Tibial artery (tissue), 4 donors: ENCODE results near the gene KCNH3.

Source experiments
- DNase-seq, 2 donors: peaks; one replicate each; pipeline ENCODE4 v3.0.0-alpha.2; 2019
- H3K27ac ChIP-seq, 2 donors: fragments of 200-600 bp; sonication (generic) in 1 of 2; 1 replicate in 1 of 2; 2 replicates in 1 of 2; pipeline ENCODE4 v1.5.1; 2018 to 2019; ENCODE audit warnings: mild to moderate bottlenecking in 1 of 2
- H3K27me3 ChIP-seq, 2 donors: fragments of 200-600 bp; sonication (generic) in 1 of 2; one replicate each; pipeline versions ENCODE4 v1.5.1 to v1.6.0; 2016 to 2019
- H3K36me3 ChIP-seq, 3 donors: fragments of 200-600 bp; sonication (generic) in 2 of 3; one replicate each; pipeline ENCODE4 v1.5.1; 2016 to 2019; ENCODE audit warnings: mild to moderate bottlenecking in 2 of 3
- H3K4me1 ChIP-seq, 4 donors: fragments of 200-600 bp; sonication (generic) in 2 of 4; 1 replicate in 3 of 4; 2 replicates in 1 of 4; pipeline ENCODE4 v1.5.1; 2016 to 2019
- H3K4me3 ChIP-seq, 2 donors: fragments of 200-600 bp; sonication (generic) in 1 of 2; 1 replicate in 1 of 2; 2 replicates in 1 of 2; pipeline ENCODE4 v1.5.1; 2018 to 2019; ENCODE audit warnings: mild to moderate bottlenecking in 2 of 2
- H3K9me3 ChIP-seq, 3 donors: fragments of 200-600 bp; sonication (generic) in 1 of 3; one replicate each; pipeline ENCODE4 v1.5.1; 2016 to 2019
- intact Hi-C: fragments of 100-400 bp; cut with DNase I; formaldehyde crosslinking; loops from one replicate; pipeline ENCODE4 v1.15.0; 2023; ENCODE audit warnings: low total_unique reads
- TF ChIP-seq, protein P1 (sequence below), 2 experiments: fragments of 200-600 bp in 1 of 2; fragments of 450-650 bp in 1 of 2; IDR thresholded peaks; one replicate each; pipeline ENCODE4 v1.5.1; 2017 to 2019; ENCODE audit warnings: antibody characterized with exemption in 2 of 2, mild to moderate bottlenecking in 1 of 2, moderate library complexity in 1 of 2

KCNH3 gene

GRCh38 chr12:49585477-49586459 lies 46.9 kb downstream of the KCNH3 start:
- Histone ChIP-seq H3K27me3 (no peaks in the 10 kb centered on the region), H3K4me3 (no peak overlapping the region), H3K9me3 (no peaks in the 10 kb centered on the region), H3K36me3 (peaks cover 0 to 18% (median 0%) of the 10 kb centered on the region in 3 donors), H3K4me1 (peaks cover 0 to 23% (median under 1%) of the 10 kb centered on the region in 4 donors), H3K27ac (no peak overlapping the region)
- intact Hi-C loops, result no loop called here
- no peak for DNase-seq
- TF ChIP-seq, protein P1, sequence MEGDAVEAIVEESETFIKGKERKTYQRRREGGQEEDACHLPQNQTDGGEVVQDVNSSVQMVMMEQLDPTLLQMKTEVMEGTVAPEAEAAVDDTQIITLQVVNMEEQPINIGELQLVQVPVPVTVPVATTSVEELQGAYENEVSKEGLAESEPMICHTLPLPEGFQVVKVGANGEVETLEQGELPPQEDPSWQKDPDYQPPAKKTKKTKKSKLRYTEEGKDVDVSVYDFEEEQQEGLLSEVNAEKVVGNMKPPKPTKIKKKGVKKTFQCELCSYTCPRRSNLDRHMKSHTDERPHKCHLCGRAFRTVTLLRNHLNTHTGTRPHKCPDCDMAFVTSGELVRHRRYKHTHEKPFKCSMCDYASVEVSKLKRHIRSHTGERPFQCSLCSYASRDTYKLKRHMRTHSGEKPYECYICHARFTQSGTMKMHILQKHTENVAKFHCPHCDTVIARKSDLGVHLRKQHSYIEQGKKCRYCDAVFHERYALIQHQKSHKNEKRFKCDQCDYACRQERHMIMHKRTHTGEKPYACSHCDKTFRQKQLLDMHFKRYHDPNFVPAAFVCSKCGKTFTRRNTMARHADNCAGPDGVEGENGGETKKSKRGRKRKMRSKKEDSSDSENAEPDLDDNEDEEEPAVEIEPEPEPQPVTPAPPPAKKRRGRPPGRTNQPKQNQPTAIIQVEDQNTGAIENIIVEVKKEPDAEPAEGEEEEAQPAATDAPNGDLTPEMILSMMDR (IDR thresholded peaks at IDR 0.05), result no peak

DNA sequence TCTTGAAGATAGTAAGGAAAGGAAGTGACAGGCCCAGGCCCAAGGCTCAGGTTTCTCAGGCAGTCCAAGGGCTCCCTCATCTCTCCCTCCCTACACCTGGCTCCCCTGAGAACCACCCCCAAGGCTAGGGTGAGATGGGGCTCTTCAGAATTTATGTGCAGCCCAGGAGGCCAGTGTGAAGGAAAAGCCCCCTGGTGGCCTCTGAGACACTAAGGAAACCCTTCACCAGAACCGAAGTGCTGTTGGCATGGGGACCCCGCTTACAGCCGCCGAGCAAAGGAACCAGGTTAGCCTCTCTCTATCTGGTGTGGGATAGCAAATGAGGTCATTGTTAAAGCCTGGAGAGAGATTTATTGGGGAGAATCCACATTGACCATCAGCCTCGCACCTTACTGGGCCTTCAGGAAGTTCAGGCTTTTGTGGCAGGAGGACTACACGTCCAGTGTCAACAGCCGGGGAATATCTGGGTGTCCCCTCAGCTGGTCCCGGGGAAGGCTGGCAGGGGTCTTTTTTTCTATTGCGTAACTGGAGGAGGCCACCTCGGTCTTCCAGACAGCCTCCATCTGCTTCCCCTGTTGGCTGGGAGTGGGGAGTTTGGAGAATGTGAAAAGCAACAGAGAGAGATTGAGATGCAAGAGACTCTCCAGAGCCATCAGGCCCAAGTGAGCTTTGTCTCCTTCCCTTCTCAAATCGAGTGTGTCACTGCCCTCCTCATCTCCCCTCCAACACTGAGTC lies 48.5 kb downstream of the KCNH3 start:
- intact Hi-C loops, result no loop called here
- no peak overlapping the region for H3K27ac ChIP-seq
- H3K4me1 ChIP-seq, result peaks cover 0 to 12% (median 0%) of the 10 kb centered on the region in 4 donors
- no peaks in the 10 kb centered on the region for H3K27me3 ChIP-seq
- no peaks in the 10 kb centered on the region for H3K9me3 ChIP-seq
- TF ChIP-seq, protein P1 (IDR thresholded peaks at IDR 0.05), result no peak
- peaks cover 0 to 18% (median 0%) of the 10 kb centered on the region in 3 donors for H3K36me3 ChIP-seq
- H3K4me3 ChIP-seq, result no peak overlapping the region
- no peak for DNase-seq

DNA sequence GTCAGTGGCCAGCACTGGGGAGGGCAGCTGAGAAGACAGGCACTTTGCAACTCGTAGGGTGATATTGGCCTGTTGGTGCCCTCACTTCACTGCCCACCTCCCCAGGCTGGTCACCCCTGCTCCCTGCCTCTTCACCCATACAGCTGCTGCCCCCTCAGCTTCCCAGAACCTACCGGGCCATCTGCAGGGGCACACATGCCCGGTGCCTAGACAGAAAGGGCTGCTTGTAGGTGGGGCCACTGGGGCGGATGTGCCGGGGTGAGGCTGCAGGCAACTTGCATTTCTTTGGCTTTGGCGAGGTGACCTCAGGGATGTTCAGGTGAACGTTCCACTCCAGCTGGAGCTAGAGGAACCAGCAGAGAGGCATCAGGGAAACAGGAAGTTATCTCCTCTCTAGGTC lies 49.5 kb downstream of the KCNH3 start:
- Histone ChIP-seq H3K4me1 (peaks cover 0 to 3% (median 0%) of the 10 kb centered on the region in 4 donors), H3K27me3 (no peaks in the 10 kb centered on the region), H3K27ac (no peak overlapping the region), H3K36me3 (peaks cover 0 to 18% (median 0%) of the 10 kb centered on the region in 3 donors), H3K9me3 (no peaks in the 10 kb centered on the region), H3K4me3 (no peak overlapping the region)
- TF ChIP-seq, protein P1 (IDR thresholded peaks at IDR 0.05), result no peak
- no peak for DNase-seq
- intact Hi-C loops, result no loop called here

DNA sequence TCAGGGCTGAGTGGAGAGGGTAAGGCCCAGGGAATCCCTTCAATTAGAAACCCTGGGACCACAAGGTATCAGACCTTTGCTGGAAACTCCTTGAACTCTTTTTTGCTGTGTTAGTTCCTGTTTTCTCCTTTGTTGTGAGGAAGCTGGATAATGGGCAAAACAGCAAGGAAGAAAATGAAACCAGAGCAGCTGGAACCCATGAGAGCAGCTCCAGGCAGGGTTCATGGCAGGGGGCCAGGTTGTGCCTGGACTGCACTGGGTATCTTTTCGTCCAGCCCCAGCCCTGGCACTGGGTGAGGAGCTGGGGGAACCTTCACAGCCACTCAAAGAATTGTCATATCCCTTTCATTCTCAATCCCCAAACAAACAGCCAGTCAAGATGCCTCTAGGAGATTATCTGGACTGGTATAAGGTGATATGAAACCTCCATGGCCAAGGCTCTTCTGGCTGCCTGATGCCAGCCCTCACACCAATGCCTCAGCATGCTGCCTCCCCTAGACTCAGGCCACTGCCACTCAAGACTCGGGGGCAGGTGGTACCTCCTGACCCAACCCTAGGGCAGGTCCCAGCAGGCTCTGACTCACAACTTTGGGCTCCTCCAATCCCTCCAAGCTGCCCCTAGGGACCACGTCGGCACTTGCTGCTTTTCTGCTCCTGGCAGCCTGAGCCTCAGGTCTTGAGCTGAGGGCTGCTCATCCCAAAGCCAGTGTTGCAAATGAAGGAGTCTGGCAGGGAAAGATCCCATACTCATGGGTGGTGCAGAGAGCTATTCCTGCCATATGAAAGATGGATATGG lies 50.1 kb downstream of the KCNH3 start:
- no peaks in the 10 kb centered on the region for H3K27me3 ChIP-seq
- no peaks in the 10 kb centered on the region for H3K4me1 ChIP-seq
- TF ChIP-seq, protein P1 (IDR thresholded peaks at IDR 0.05), result no peak
- H3K36me3 ChIP-seq, result peaks cover 0 to 12% (median 0%) of the 10 kb centered on the region in 3 donors
- H3K4me3 ChIP-seq, result no peak overlapping the region
- no peak for DNase-seq
- intact Hi-C loops, result no loop called here
- no peak overlapping the region for H3K27ac ChIP-seq
- no peaks in the 10 kb centered on the region for H3K9me3 ChIP-seq

DNA sequence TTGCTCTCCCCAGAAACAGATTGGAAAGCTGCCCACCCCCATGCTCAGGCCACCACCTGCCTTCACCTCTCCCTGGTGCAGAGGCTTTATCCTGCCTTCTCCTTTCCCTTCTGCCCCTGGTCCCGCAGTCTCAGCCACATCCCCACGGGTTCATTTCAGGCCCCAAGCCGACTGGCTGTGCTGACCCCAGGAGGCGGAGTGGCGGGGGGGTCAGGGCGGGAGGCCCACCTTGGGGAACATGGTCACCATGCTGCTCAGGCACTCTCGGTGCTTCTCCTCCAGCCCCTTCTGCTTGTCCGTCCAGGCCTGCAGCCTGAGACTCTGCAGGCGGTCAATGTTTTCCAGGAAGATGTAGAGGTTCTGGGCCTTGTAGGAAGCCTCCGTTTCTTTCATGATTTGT lies 59.7 kb downstream of the KCNH3 start:
- TF ChIP-seq, protein P1 (IDR thresholded peaks at IDR 0.05), result no peak

More for the DNA sequence above, 59.7 kb downstream of the KCNH3 start:
- H3K27ac ChIP-seq, result no peak overlapping the region
- H3K4me3 ChIP-seq, result no peak overlapping the region
- DNase-seq, result no peak
- peaks cover 0 to 8% (median 0%) of the 10 kb centered on the region in 3 donors for H3K36me3 ChIP-seq
- intact Hi-C loops, result no loop called here
- H3K9me3 ChIP-seq, result no peaks in the 10 kb centered on the region
- H3K4me1 ChIP-seq, result no peaks in the 10 kb centered on the region
- H3K27me3 ChIP-seq, result no peaks in the 10 kb centered on the region
